ENCODE measurements around the gene PEAR1. TPM values are rescaled to one million over a fixed set of nuclear protein-coding genes. Genes with fewer than 3 reads are reported as not detected.
A peak's percentile ranks its signal among the peaks of the same experiment; 100 is the strongest.

PEAR1 gene
- total RNA-seq, 1 donor: 12.1 TPM

- no peak overlapping the region for H3K4me3 ChIP-seq (ENCODE audit: low read depth, low read length)
- TF ChIP-seq CTCF (IDR thresholded peaks at IDR 0.05; ENCODE audit: insufficient read depth, low read depth, low read length): no peak
- DNase-seq (ENCODE audit: low read depth): no peak
Observed at GRCh38 chr1:156898971-156899664, 5.6 kb downstream of the PEAR1 start.

DNA sequence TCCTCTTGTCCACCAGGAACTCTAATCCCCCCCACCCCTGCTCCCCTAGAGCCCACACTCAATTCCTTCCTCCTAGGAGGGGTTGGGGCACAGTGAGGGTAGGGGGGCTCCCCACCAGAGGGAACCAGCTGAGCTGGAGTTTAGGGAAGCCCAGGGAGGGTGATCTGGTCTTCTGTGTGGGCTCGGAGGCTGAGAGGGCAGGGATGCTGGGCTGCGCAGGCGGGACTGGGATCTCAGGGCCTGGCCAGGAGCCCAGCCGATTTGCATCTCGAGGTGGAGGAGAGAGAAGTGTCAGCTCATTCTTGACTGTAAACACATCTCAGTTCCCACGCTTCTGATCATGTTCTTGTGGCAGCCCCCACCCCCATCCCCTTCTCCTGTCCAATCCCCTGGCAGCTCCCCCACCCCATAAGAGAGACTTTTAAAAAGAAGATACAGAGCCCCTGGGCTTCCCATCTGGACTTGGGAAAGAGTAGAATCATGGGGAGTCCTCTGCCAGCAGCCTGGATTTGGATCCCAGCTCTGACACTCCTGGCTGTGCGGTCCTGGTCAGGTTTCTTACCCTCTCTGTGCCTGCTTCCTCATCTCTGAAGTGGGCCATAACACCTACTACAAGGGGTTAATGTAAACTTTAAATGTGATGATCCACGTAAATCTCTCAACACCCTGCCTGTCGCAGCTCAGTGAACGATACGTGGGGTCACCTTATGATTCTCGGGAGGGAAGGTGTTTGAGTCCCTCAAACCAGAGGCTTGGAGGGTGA is 6.6 kb downstream of the PEAR1 start:
- H3K4me3 ChIP-seq (ENCODE audit: low read depth, low read length): no peak overlapping the region
- DNase-seq (ENCODE audit: low read depth): peak; percentile 82
- no peak for TF ChIP-seq CTCF (IDR thresholded peaks at IDR 0.05; ENCODE audit: insufficient read depth, low read depth, low read length)

- DNase-seq (ENCODE audit: low read depth): no peak
- no peak for TF ChIP-seq CTCF (IDR thresholded peaks at IDR 0.05; ENCODE audit: insufficient read depth, low read depth, low read length)
- H3K4me3 ChIP-seq (ENCODE audit: low read depth, low read length): no peak overlapping the region
Observed at GRCh38 chr1:156900896-156901589, 7.5 kb downstream of the PEAR1 start.

GRCh38 chr1:156901590-156901900 is 8.0 kb downstream of the PEAR1 start:
- no peak overlapping the region for H3K4me3 ChIP-seq (ENCODE audit: low read depth, low read length)
- TF ChIP-seq CTCF (IDR thresholded peaks at IDR 0.05; ENCODE audit: insufficient read depth, low read depth, low read length): no peak
- no peak for DNase-seq (ENCODE audit: low read depth)

- no peak overlapping the region for H3K4me3 ChIP-seq (ENCODE audit: low read depth, low read length)
- no peak for DNase-seq (ENCODE audit: low read depth)
- no peak for TF ChIP-seq CTCF (IDR thresholded peaks at IDR 0.05; ENCODE audit: insufficient read depth, low read depth, low read length)
Observed at GRCh38 chr1:156901966-156902915, 8.7 kb downstream of the PEAR1 start.
